H1 (cell line): ENCODE results near the gene XDH. TPM values are rescaled to one million over a fixed set of nuclear protein-coding genes. Genes with fewer than 3 reads are reported as not detected.

Experiments used
- CTCF ChIA-PET: fragments of 300-600 bp; sonication (Branson Sonifier 250); formaldehyde crosslinking; loops from one replicate; lab custom pipeline; 2021; ENCODE audit not compliant: partially characterized antibody; lab: Charles Lee
- POLR2A ChIA-PET: fragments of 300-600 bp; sonication (Branson Sonifier 250); formaldehyde crosslinking; loops from one replicate; lab custom pipeline; 2021; ENCODE audit warnings: inconsistent platforms; ENCODE audit not compliant: partially characterized antibody; lab: Charles Lee
- DNase-seq, 2 experiments: peaks; one replicate each; pipeline versions ENCODE4 v3.0.0 to v3.0.0-alpha.2; 2010 to 2022; ENCODE audit warnings: low spot score in 2 of 2, low read depth in 1 of 2, mixed read lengths in 1 of 2
- FAIRE-seq: peaks from 2 replicates; lab custom pipeline; 2011; peaks lifted over from hg19 to GRCh38; lab: Jason Lieb, UNC
- H2AFZ ChIP-seq: 2 replicates; pipeline ENCODE4 v1.8.1; 2012; ENCODE audit warnings: low read length, inconsistent platforms
- H2AK5ac ChIP-seq: 2 replicates; pipeline ENCODE4 v1.6.1; 2013; ENCODE audit warnings: low read depth, low read length
- H2BK120ac ChIP-seq: replicated peaks from 2 replicates; pipeline ENCODE3; 2013; ENCODE audit warnings: low read depth, low read length, inconsistent platforms
- H2BK12ac ChIP-seq: 2 replicates; pipeline ENCODE4 v1.6.1; 2013; ENCODE audit warnings: low read depth, low read length
- H2BK15ac ChIP-seq: 2 replicates; pipeline ENCODE4 v1.6.1; 2013; ENCODE audit warnings: low read length
- H2BK20ac ChIP-seq: 2 replicates; pipeline ENCODE4 v1.6.1; 2013; ENCODE audit warnings: low read length
- H2BK5ac ChIP-seq: 2 replicates; pipeline ENCODE4 v1.6.1; 2013; ENCODE audit warnings: low read depth, low read length
- H3K14ac ChIP-seq: 2 replicates; pipeline ENCODE4 v1.6.1; 2013; ENCODE audit warnings: inconsistent platforms; ENCODE audit not compliant: insufficient read length
- H3K18ac ChIP-seq: 2 replicates; pipeline ENCODE4 v1.6.1; 2013; ENCODE audit warnings: low read length; ENCODE audit errors: extremely low read depth
- H3K23ac ChIP-seq: 2 replicates; pipeline ENCODE4 v1.6.1; 2013; ENCODE audit warnings: inconsistent platforms; ENCODE audit not compliant: insufficient read length
- H3K23me2 ChIP-seq: 2 replicates; pipeline ENCODE4 v1.6.1; 2013; ENCODE audit warnings: low read depth, low read length
- H3K27ac ChIP-seq: 2 replicates; pipeline ENCODE4 v1.6.1; 2011; ENCODE audit warnings: low read depth, low read length, inconsistent platforms
- H3K27me3 ChIP-seq, 4 experiments: replicated peaks in 1 of 4; 1 replicate in 1 of 4; 2 replicates in 3 of 4; pipeline versions ENCODE4 v1.6.1 to v1.8.1; 2011 to 2013; ENCODE audit warnings: low read length in 3 of 4, mild to moderate bottlenecking in 3 of 4, inconsistent platforms in 2 of 4, mixed read lengths in 2 of 4, moderate library complexity in 1 of 4; ENCODE audit not compliant: control insufficient read depth in 3 of 4, insufficient read depth in 3 of 4; ENCODE audit errors: extremely low read depth in 1 of 4
- H3K36me3 ChIP-seq, 4 experiments: 2 replicates each; pipeline versions ENCODE4 v1.6.1 to v1.8.1; 2011 to 2013; ENCODE audit warnings: mild to moderate bottlenecking in 4 of 4, low read length in 3 of 4, moderate library complexity in 2 of 4, control low read depth in 1 of 4, inconsistent platforms in 1 of 4; ENCODE audit not compliant: insufficient read depth in 4 of 4, control insufficient read depth in 2 of 4
- H3K4ac ChIP-seq: replicated peaks from 2 replicates; pipeline ENCODE3; 2013; ENCODE audit warnings: low read length, low read depth, mixed read lengths, inconsistent platforms; ENCODE audit not compliant: insufficient read length
- H3K4me1 ChIP-seq, 4 experiments: replicated peaks in 1 of 4; 1 replicate in 1 of 4; 2 replicates in 3 of 4; pipeline versions ENCODE4 v1.6.1 to v1.8.1; 2011 to 2013; ENCODE audit warnings: low read length in 3 of 4, inconsistent platforms in 2 of 4, mixed read lengths in 1 of 4; ENCODE audit not compliant: insufficient read depth in 4 of 4, control insufficient read depth in 3 of 4
- H3K4me2 ChIP-seq, 2 experiments: 2 replicates each; pipeline versions ENCODE4 v1.6.1 to v1.8.1; 2011 to 2013; ENCODE audit warnings: low read depth in 2 of 2, low read length in 2 of 2, control low read depth in 1 of 2, inconsistent platforms in 1 of 2, mild to moderate bottlenecking in 1 of 2; ENCODE audit not compliant: insufficient read depth in 1 of 2
- H3K4me3 ChIP-seq, 4 experiments: fragments of 200-600, 300-600 bp in 1 of 4; sonication (generic), shearing (Covaris generic), sonication (Bioruptor Twin) in 1 of 4; 2 replicates each; pipeline versions ENCODE4 v1.5.1 to v1.8.1; 2011 to 2016; ENCODE audit warnings: low read length in 4 of 4, low read depth in 3 of 4, control low read depth in 2 of 4, inconsistent platforms in 2 of 4, mild to moderate bottlenecking in 2 of 4, mixed read lengths in 1 of 4, moderate library complexity in 1 of 4; ENCODE audit not compliant: insufficient read depth in 2 of 4; ENCODE audit errors: extremely low read depth in 1 of 4
- H3K56ac ChIP-seq: replicated peaks from 2 replicates; pipeline ENCODE3; 2013; ENCODE audit warnings: low read depth, mild to moderate bottlenecking, mixed read lengths, low read length, inconsistent platforms; ENCODE audit not compliant: insufficient read length
- H3K79me1 ChIP-seq: 2 replicates; pipeline ENCODE4 v1.6.1; 2013; ENCODE audit warnings: low read depth, low read length, control low read depth
- H3K79me2 ChIP-seq, 2 experiments: 2 replicates each; pipeline versions ENCODE4 v1.6.1 to v1.8.1; 2012 to 2013; ENCODE audit warnings: low read length in 2 of 2, mild to moderate bottlenecking in 2 of 2, inconsistent platforms in 1 of 2; ENCODE audit not compliant: insufficient read depth in 2 of 2, control insufficient read depth in 1 of 2
- H3K9ac ChIP-seq, 4 experiments: replicated peaks in 1 of 4; 1 replicate in 1 of 4; 2 replicates in 3 of 4; pipeline versions ENCODE4 v1.6.1 to v1.8.1; 2011 to 2013; ENCODE audit warnings: low read depth in 3 of 4, low read length in 3 of 4, control low read depth in 2 of 4, mild to moderate bottlenecking in 2 of 4, moderate library complexity in 2 of 4, inconsistent platforms in 1 of 4; ENCODE audit errors: extremely low read depth in 1 of 4
- H3K9me3 ChIP-seq, 2 experiments: 2 replicates each; pipeline versions ENCODE4 v1.6.1 to v1.8.1; 2012 to 2013; ENCODE audit warnings: mild to moderate bottlenecking in 2 of 2, moderate library complexity in 2 of 2, control low read depth in 1 of 2, inconsistent platforms in 1 of 2, low read depth in 1 of 2, low read length in 1 of 2, mixed read lengths in 1 of 2; ENCODE audit not compliant: insufficient read depth in 2 of 2
- H4K20me1 ChIP-seq, 2 experiments: replicated peaks in 1 of 2; 2 replicates each; pipeline versions ENCODE3 to v1.8.1; 2011 to 2013; ENCODE audit warnings: inconsistent platforms in 2 of 2, low read length in 2 of 2, mild to moderate bottlenecking in 1 of 2; ENCODE audit not compliant: insufficient read depth in 2 of 2, control insufficient read depth in 1 of 2
- H4K5ac ChIP-seq: 2 replicates; pipeline ENCODE4 v1.6.1; 2013; ENCODE audit warnings: low read length, low read depth, mixed read lengths, inconsistent platforms; ENCODE audit not compliant: insufficient read length
- H4K8ac ChIP-seq: 2 replicates; pipeline ENCODE4 v1.8.0; 2013; ENCODE audit warnings: mild to moderate bottlenecking, moderate library complexity, low read length, inconsistent platforms; ENCODE audit not compliant: insufficient read depth; ENCODE audit errors: extremely low read depth
- H4K91ac ChIP-seq: replicated peaks from 2 replicates; pipeline ENCODE3; 2013; ENCODE audit warnings: low read length, mixed read lengths, inconsistent platforms; ENCODE audit not compliant: insufficient read length
- EP300 ChIP-seq, 2 experiments: IDR thresholded peaks; 1 replicate in 1 of 2; 2 replicates in 1 of 2; pipeline ENCODE4 v1.6.1; 2011 to 2012; ENCODE audit warnings: low read depth in 2 of 2, low read length in 2 of 2, mild to moderate bottlenecking in 2 of 2, borderline replicate concordance in 1 of 2, inconsistent platforms in 1 of 2, moderate library complexity in 1 of 2
- JUND ChIP-seq: IDR thresholded peaks from 2 replicates; pipeline ENCODE4 v1.6.1; 2011; ENCODE audit warnings: mild to moderate bottlenecking, improper control_type of control experiment, low read length
- NRF1 ChIP-seq: IDR thresholded peaks from 2 replicates; pipeline ENCODE4 v1.6.1; 2011; ENCODE audit warnings: mild to moderate bottlenecking, low read depth, low read length, improper control_type of control experiment
- SIN3A ChIP-seq, 2 experiments: IDR thresholded peaks in 1 of 2; conservative IDR thresholded peaks in 1 of 2; 2 replicates each; pipeline ENCODE4 v1.6.1; 2011 to 2012; ENCODE audit warnings: low read length in 2 of 2, improper control_type of control experiment in 1 of 2, low read depth in 1 of 2, mild to moderate bottlenecking in 1 of 2
- SP4 ChIP-seq: IDR thresholded peaks from 2 replicates; pipeline ENCODE4 v1.6.1; 2012; ENCODE audit warnings: low read length, inconsistent platforms
- SUZ12 ChIP-seq: fragments of 200-600 bp; sonication (generic); IDR thresholded peaks from 2 replicates; pipeline ENCODE4 v1.6.1; 2012; ENCODE audit warnings: mild to moderate bottlenecking, inconsistent platforms, low read length, moderate library complexity, mixed read lengths
- WGBS, 2 experiments: shearing (Covaris generic) in 1 of 2; methylation state at CpG; one replicate each; pipeline versions ENCODE4 v1.1.6 to v1.1.7; 2013 to 2015; ENCODE audit warnings: low lambda C conversion rate in 2 of 2, mixed read lengths in 2 of 2, inconsistent platforms in 1 of 2, low coverage in 1 of 2, missing lambda C conversion rate in 1 of 2; ENCODE audit not compliant: insufficient replicate concordance in 2 of 2, insufficient coverage in 1 of 2, insufficient read length in 1 of 2; ENCODE audit errors: extremely low coverage in 1 of 2, missing lambda C conversion rate in 1 of 2; 5-methylcytosine and 5-hydroxymethylcytosine counted together
- polyA plus RNA-seq, 7 experiments: library from polyadenylated mRNA; depleted of rRNA in 3 of 7; stranded (reverse) in 5 of 7; unstranded in 2 of 7; fragments of >200 nt in 5 of 7; fragments of 200-250 nt in 2 of 7; gene quantifications; 1 replicate in 5 of 7; 2 replicates in 1 of 7; 4 replicates in 1 of 7; pipeline versions ENCODE4 v1.2.1 to v1.2.3, GENCODE V29; 2011 to 2013; ENCODE audit warnings: missing spikeins in 2 of 7, mixed read lengths in 2 of 7
- total RNA-seq: library from RNA; stranded (reverse); fragmentation: NEBNext Ultra II Directional; extraction: Animal tissue kit (Norgen Biotek cat#: 25700); gene quantifications from 2 replicates; pipeline ENCODE4 v1.2.1, GENCODE V29; 2021

The XDH gene
- total and polyA plus RNA-seq, 2 of the 8 experiments (the other 6 are each of a cell fraction or from before 2014, with no cell fraction given): 0.68 to 1.2 TPM

DNA sequence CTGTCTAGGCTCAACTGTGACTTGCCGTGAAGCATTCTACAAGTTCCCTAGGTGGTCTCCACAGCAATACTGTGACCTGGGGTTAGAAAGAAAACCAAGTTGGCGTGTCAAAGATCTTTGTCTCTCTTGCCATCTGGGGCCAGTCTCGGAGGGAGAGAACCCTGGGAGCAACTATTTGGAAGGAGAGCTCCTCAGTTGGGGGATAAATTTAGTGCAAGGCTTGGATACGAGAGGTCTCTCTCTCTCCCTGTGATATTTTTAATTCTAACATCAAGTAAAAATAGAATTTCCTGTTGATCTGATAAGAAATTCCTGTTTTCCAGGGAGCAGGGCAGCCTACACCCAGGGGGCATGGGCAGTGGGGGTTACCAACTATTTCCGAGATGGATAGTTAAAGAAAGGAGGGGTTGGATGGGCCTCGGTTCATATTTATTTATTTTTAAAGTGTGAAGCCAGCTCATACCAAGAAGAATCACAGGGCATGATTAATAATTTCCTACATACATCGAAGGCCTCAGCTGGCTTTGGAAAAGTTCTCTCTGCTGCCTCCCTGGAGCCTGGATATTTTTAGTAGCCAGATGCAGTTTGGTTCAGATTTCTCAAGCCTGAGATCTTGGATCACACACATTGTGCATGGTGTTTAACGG is 117.8 kb downstream of the XDH start:
- H3K56ac ChIP-seq: no peak overlapping the region
- no peaks in the 10 kb centered on the region for H3K36me3 ChIP-seq
- DNase-seq (no peak), FAIRE-seq (no peak)
- ChIA-PET CTCF (interaction anchor here (0.8 to 1.6 kb wide), 3 partner anchors 10 to 37 kb away, joined by 3 read pairs; no protein-coding TSS in a partner anchor), POLR2A (interaction anchor here (1.0 to 1.1 kb wide), 2 partner anchors 62 to 107 kb away, joined by 3 read pairs; partner anchors contain the start of gene EHD3)
- WGBS, 2 experiments: 93% methylated on average over 8 of the region's 8 CpGs; no CpG with 5 or more reads in 1 of the 2 experiments
- H3K4me3 ChIP-seq: no peak overlapping the region
- peaks cover 3 to 6% (median 6%) of the 10 kb centered on the region in 4 experiments for H3K4me1 ChIP-seq
- H3K9me3 ChIP-seq: no peaks in the 10 kb centered on the region
- no peak overlapping the region for H3K14ac ChIP-seq
- no peak overlapping the region for H2BK120ac ChIP-seq
- H3K79me2 ChIP-seq: no peaks in the 10 kb centered on the region
- H4K91ac ChIP-seq: no peak overlapping the region
- H2AFZ ChIP-seq: no peak overlapping the region
- no peak overlapping the region for H3K4me2 ChIP-seq
- H2BK5ac ChIP-seq: no peak overlapping the region
- H3K4ac ChIP-seq: no peak overlapping the region
- no peak for TF ChIP-seq EP300 (IDR thresholded peaks at IDR 0.05; ENCODE audit: borderline replicate concordance in 1 of 2, low read depth in 2 of 2, low read length in 2 of 2)
- TF ChIP-seq SUZ12: no peak
- no peak for TF ChIP-seq SP4
- TF ChIP-seq JUND: no peak
- no peak for TF ChIP-seq SIN3A (conservative IDR thresholded peaks at IDR 0.05 in 1 of 2, IDR thresholded peaks at IDR 0.05 in 1 of 2; ENCODE audit: low read depth in 1 of 2, low read length in 2 of 2)
- TF ChIP-seq NRF1: no peak
- H3K27ac ChIP-seq: no peak overlapping the region
- no peak overlapping the region for H3K9ac ChIP-seq
- no peak overlapping the region for H2BK12ac ChIP-seq
- H3K18ac ChIP-seq: no peak overlapping the region
- H2BK15ac ChIP-seq: no peak overlapping the region
- no peaks in the 10 kb centered on the region for H3K79me1 ChIP-seq
- H4K8ac ChIP-seq: no peak overlapping the region
- no peak overlapping the region for H2BK20ac ChIP-seq
- no peaks in the 10 kb centered on the region for H3K23me2 ChIP-seq
- H3K23ac ChIP-seq: no peak overlapping the region
- no peak overlapping the region for H2AK5ac ChIP-seq
- H4K5ac ChIP-seq: no peak overlapping the region
- H4K20me1 ChIP-seq: no peaks in the 10 kb centered on the region
- H3K27me3 ChIP-seq: no peaks in the 10 kb centered on the region
